GM12878 (cell line): ENCODE data around the gene PLEKHO1.

Source experiments
- POLR2A ChIP-seq: IDR thresholded peaks from 2 replicates; pipeline ENCODE4 v1.6.1; 2011; ENCODE audit warnings: low read depth, mild to moderate bottlenecking, low read length
- ZNF217 ChIP-seq: fragments of 450-650 bp; IDR thresholded peaks from 2 replicates; pipeline ENCODE4 v1.6.1; 2017; ENCODE audit warnings: antibody characterized with exemption, mild to moderate bottlenecking
- TF ChIP-seq, protein P1 (sequence below): IDR thresholded peaks from 2 replicates; pipeline ENCODE4 v1.6.1; 2012; ENCODE audit warnings: mild to moderate bottlenecking, low read depth, low read length

GRCh38 chr1:150127868-150128267, 21.8 kb upstream of the PLEKHO1 start:
- TF ChIP-seq POLR2A (no peak), ZNF217 (no peak)
- TF ChIP-seq, protein P1, sequence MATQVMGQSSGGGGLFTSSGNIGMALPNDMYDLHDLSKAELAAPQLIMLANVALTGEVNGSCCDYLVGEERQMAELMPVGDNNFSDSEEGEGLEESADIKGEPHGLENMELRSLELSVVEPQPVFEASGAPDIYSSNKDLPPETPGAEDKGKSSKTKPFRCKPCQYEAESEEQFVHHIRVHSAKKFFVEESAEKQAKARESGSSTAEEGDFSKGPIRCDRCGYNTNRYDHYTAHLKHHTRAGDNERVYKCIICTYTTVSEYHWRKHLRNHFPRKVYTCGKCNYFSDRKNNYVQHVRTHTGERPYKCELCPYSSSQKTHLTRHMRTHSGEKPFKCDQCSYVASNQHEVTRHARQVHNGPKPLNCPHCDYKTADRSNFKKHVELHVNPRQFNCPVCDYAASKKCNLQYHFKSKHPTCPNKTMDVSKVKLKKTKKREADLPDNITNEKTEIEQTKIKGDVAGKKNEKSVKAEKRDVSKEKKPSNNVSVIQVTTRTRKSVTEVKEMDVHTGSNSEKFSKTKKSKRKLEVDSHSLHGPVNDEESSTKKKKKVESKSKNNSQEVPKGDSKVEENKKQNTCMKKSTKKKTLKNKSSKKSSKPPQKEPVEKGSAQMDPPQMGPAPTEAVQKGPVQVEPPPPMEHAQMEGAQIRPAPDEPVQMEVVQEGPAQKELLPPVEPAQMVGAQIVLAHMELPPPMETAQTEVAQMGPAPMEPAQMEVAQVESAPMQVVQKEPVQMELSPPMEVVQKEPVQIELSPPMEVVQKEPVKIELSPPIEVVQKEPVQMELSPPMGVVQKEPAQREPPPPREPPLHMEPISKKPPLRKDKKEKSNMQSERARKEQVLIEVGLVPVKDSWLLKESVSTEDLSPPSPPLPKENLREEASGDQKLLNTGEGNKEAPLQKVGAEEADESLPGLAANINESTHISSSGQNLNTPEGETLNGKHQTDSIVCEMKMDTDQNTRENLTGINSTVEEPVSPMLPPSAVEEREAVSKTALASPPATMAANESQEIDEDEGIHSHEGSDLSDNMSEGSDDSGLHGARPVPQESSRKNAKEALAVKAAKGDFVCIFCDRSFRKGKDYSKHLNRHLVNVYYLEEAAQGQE: no peak
